GM23248 (cell line): ENCODE measurements around the gene PIK3R5. TPM values are rescaled to one million over a fixed set of nuclear protein-coding genes. Genes with fewer than 3 reads are reported as not detected.

ENCODE experiments used
- DNase-seq: peaks from one replicate; pipeline ENCODE4 v3.0.0-alpha.2; 2015
- H2AFZ ChIP-seq: fragments of 200-600 bp; sonication (generic); 2 replicates; pipeline ENCODE4 v1.6.1; 2016; ENCODE audit warnings: antibody characterized with exemption
- H3F3A ChIP-seq: fragments of 200-600 bp; sonication (generic); 2 replicates; pipeline ENCODE4 v1.6.1; 2016; ENCODE audit warnings: mild to moderate bottlenecking, antibody characterized with exemption, mixed run types; ENCODE audit not compliant: insufficient read depth
- H3K27ac ChIP-seq: fragments of 200-600 bp; sonication (generic); 2 replicates; pipeline ENCODE4 v1.5.1; 2016; ENCODE audit warnings: mild to moderate bottlenecking
- H3K27me3 ChIP-seq: fragments of 200-600 bp; sonication (generic); replicated peaks from 2 replicates; pipeline ENCODE4 v1.6.1; 2016; ENCODE audit warnings: mild to moderate bottlenecking; ENCODE audit not compliant: insufficient read depth
- H3K36me3 ChIP-seq: fragments of 200-600 bp; sonication (generic); 2 replicates; pipeline ENCODE4 v1.6.1; 2016; ENCODE audit warnings: low read depth, mild to moderate bottlenecking
- H3K4me1 ChIP-seq: fragments of 200-600 bp; sonication (generic); 2 replicates; pipeline ENCODE4 v1.6.1; 2016; ENCODE audit warnings: mild to moderate bottlenecking; ENCODE audit not compliant: insufficient read depth
- H3K4me2 ChIP-seq: fragments of 200-600 bp; sonication (generic); one replicate; pipeline ENCODE4 v1.6.1; 2016; ENCODE audit warnings: mild to moderate bottlenecking; ENCODE audit not compliant: unreplicated experiment
- H3K4me3 ChIP-seq: fragments of 200-600 bp; sonication (generic); 2 replicates; pipeline ENCODE4 v1.5.1; 2016; ENCODE audit warnings: mild to moderate bottlenecking
- H3K79me2 ChIP-seq: fragments of 200-600 bp; sonication (generic); 2 replicates; pipeline ENCODE4 v1.6.1; 2016; ENCODE audit warnings: mild to moderate bottlenecking; ENCODE audit not compliant: insufficient read depth
- H3K9ac ChIP-seq: fragments of 200-600 bp; sonication (generic); 2 replicates; pipeline ENCODE4 v1.6.1; 2016; ENCODE audit warnings: mild to moderate bottlenecking
- H3K9me2 ChIP-seq: fragments of 200-600 bp; sonication (generic); 2 replicates; pipeline ENCODE4 v1.6.1; 2016; ENCODE audit warnings: mixed run types, mild to moderate bottlenecking, moderate library complexity; ENCODE audit not compliant: insufficient read depth
- H3K9me3 ChIP-seq: fragments of 200-600 bp; sonication (generic); one replicate; pipeline ENCODE4 v1.6.1; 2017; ENCODE audit warnings: low read depth
- H4K20me1 ChIP-seq: fragments of 200-600 bp; sonication (generic); 2 replicates; pipeline ENCODE4 v1.6.0; 2016; ENCODE audit not compliant: insufficient read depth
- EZH2 ChIP-seq: fragments of 200-600 bp; sonication (generic); IDR thresholded peaks from 2 replicates; pipeline ENCODE4 v1.6.1; 2018; ENCODE audit warnings: antibody characterized with exemption, mild to moderate bottlenecking; ENCODE audit not compliant: insufficient read depth, poor library complexity, severe bottlenecking
- EZH2phosphoT487 ChIP-seq: fragments of 200-600 bp; sonication (generic); IDR thresholded peaks from 2 replicates; pipeline ENCODE4 v1.6.1; 2018; ENCODE audit warnings: antibody characterized with exemption, moderate library complexity, mild to moderate bottlenecking, low read depth; ENCODE audit not compliant: insufficient read depth
- WGBS, 2 experiments: methylation state at CpG; one replicate each; pipeline ENCODE4 v1.1.6; 2015 to 2017; ENCODE audit warnings: low lambda C conversion rate in 2 of 2, low coverage in 1 of 2; ENCODE audit errors: missing lambda C conversion rate in 2 of 2; 5-methylcytosine and 5-hydroxymethylcytosine counted together
- in situ Hi-C: fragments of 300-500 bp; cut with MboI; formaldehyde crosslinking; loops from 2 replicates; pipeline ENCODE4 v1.15.0; 2020
- polyA plus RNA-seq: library from polyadenylated mRNA; unstranded; fragments of >200 nt; fragmentation: Nextera tagmentation; extraction: Ambion mirVana; gene quantifications from 2 replicates; pipeline ENCODE4 v1.2.1, GENCODE V29; 2016
- total RNA-seq: library from RNA; depleted of rRNA; stranded (reverse); fragments of >200 nt; shearing (Covaris generic); gene quantifications from 2 replicates; pipeline ENCODE4 v1.2.3, GENCODE V29; 2014

The PIK3R5 gene
- total and polyA plus RNA-seq, 2 experiments from 2014 or later = 0.11 TPM; not detected in 1

DNA sequence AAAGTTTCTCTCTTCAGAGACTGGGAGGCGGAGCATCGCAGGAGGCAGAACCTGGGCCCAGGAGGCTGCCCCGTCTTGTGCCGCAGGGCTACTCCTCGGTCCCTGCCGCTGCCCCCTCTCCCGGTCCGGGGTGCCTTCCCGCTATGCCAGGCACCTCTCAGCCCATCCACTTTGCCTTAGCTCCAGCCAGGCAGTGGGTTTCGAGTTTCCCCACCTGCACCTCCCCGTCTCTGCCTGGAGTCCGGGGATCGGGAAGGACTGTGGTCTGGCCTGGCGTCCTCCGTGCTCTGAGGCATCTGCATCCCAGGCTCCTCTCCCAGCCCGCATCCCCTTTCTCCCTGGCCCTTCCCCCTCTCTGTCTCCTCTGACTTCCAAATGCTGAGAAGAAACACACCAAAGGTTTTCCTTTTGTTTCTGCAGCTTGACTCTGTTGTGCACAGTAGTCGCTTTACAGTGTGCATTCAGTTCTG is 71.3 kb downstream of the PIK3R5 start:
- Histone ChIP-seq H3K4me2 (no peak overlapping the region), H3K9me2 (no peaks in the 10 kb centered on the region), H3K27me3 (no peaks in the 10 kb centered on the region; the same call in 1 of the 2 replicates), H3K4me3 (no peak overlapping the region), H3F3A (no peaks in the 10 kb centered on the region), H4K20me1 (no peaks in the 10 kb centered on the region), H3K36me3 (no peaks in the 10 kb centered on the region), H2AFZ (peak overlapping the region; percentile 26; the same call in 1 of the 2 replicates), H3K79me2 (no peaks in the 10 kb centered on the region), H3K27ac (no peak overlapping the region), H3K4me1 (no peaks in the 10 kb centered on the region), H3K9me3 (no peaks in the 10 kb centered on the region), H3K9ac (no peak overlapping the region)
- DNase-seq = no peak
- TF ChIP-seq EZH2 = no peak
- TF ChIP-seq EZH2phosphoT487 = no peak
- WGBS, 2 experiments = 65 to 69% methylated on average over 17 of the region's 17 CpGs
- in situ Hi-C loops = no loop called here

DNA sequence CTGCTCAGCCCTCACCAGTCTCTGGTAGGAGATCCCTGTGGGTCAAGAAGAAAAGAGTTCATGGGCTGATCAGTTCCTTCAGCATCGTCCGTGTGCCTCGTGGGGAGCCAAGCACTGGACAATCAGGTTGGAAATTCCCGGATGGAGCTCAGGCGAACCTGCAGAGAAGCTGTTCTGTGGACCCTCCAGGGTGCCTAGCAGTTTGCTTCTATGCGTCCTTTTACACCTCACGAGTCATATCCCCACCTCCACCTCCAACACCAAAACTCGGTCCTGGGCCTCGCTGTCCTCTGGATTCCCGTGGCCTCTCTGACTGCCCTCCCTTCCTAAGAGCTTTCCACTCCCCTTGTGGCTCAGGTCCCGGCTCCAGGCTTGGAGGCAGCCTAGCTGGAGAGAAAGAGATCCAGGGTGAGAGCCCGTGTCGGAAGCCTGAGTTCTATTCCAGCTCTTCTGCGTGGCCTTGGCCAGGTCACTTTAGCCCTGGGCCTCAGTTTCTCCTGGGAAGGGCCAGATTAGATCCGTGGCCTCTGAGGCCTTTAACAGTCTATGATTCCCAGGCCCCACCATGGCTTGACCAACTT is 71.8 kb downstream of the PIK3R5 start:
- H3K4me1 ChIP-seq = no peaks in the 10 kb centered on the region
- H3K27ac ChIP-seq = no peak overlapping the region
- 81 to 83% methylated on average over 15 of the region's 15 CpGs for WGBS, 2 experiments
- no peaks in the 10 kb centered on the region for H4K20me1 ChIP-seq
- in situ Hi-C loops = no loop called here
- no peaks in the 10 kb centered on the region for H3K9me2 ChIP-seq
- no peaks in the 10 kb centered on the region for H3F3A ChIP-seq
- no peaks in the 10 kb centered on the region; the same call in 1 of the 2 replicates for H3K27me3 ChIP-seq
- no peak overlapping the region for H2AFZ ChIP-seq
- DNase-seq = no peak
- H3K9me3 ChIP-seq = no peaks in the 10 kb centered on the region
- no peak overlapping the region for H3K9ac ChIP-seq
- H3K4me2 ChIP-seq = no peak overlapping the region
- no peak for TF ChIP-seq EZH2phosphoT487
- no peak for TF ChIP-seq EZH2
- no peaks in the 10 kb centered on the region for H3K36me3 ChIP-seq
- no peaks in the 10 kb centered on the region for H3K79me2 ChIP-seq
- no peak overlapping the region for H3K4me3 ChIP-seq

DNA sequence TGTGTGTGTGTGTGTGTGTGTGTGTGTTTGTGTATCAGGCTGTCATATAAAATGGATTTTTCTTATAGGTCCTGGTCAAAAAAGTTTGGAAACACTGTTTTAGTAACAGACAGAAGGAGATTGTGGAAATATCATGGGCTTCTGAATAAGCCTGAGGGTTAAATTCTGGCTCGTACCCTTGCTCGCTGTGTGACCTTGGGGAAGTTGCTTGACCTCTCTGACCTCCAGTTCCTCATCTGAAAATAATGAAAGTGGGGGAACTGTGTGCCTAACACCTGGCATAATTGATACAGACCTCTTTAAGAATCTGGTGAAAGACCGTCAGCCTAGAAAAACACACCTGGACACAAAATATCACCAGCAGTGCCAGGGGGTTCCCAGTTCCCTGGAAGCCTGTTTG is 72.4 kb downstream of the PIK3R5 start:
- WGBS, 2 experiments = 94 to 98% methylated on average over 3 of the region's 3 CpGs
- no peak for DNase-seq
- Histone ChIP-seq H3K9me3 (no peaks in the 10 kb centered on the region), H2AFZ (no peak overlapping the region), H3K36me3 (no peaks in the 10 kb centered on the region), H3F3A (no peaks in the 10 kb centered on the region), H3K4me1 (no peaks in the 10 kb centered on the region), H3K9ac (no peak overlapping the region), H3K4me3 (no peak overlapping the region), H3K79me2 (no peaks in the 10 kb centered on the region), H4K20me1 (no peaks in the 10 kb centered on the region), H3K4me2 (no peak overlapping the region), H3K9me2 (no peaks in the 10 kb centered on the region), H3K27me3 (no peaks in the 10 kb centered on the region), H3K27ac (no peak overlapping the region)
- in situ Hi-C loops = no loop called here
- TF ChIP-seq EZH2phosphoT487 (no peak), EZH2 (no peak)

DNA sequence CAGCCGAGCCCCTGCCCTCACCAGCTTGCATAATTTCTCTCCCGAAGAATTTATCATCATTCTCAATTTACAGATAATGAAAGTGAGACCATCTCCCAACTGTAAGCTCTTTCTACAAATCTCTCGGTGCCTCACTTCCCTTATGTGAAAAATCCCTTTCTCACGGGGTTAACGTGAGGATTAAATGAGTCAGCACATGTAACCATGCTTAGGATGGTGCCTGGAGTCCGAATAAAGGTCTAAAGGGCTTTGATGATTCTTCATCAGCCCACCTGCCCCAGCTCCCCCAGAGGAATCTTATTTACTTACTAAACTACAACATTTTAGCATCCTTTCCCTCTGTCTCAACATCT is 73.2 kb downstream of the PIK3R5 start:
- in situ Hi-C loops = no loop called here
- WGBS, 2 experiments = 47 to 48% methylated on average over 6 of the region's 6 CpGs
- no peaks in the 10 kb centered on the region for H3K36me3 ChIP-seq
- no peaks in the 10 kb centered on the region for H3K9me2 ChIP-seq
- no peak overlapping the region for H3K4me3 ChIP-seq
- no peaks in the 10 kb centered on the region for H3F3A ChIP-seq
- DNase-seq = peak; percentile 54
- no peak overlapping the region for H3K27ac ChIP-seq
- no peaks in the 10 kb centered on the region for H3K9me3 ChIP-seq
- 0 out of 2 replicates have a peak overlapping the region, but pooled peaks have one; percentile 35 for H2AFZ ChIP-seq
- TF ChIP-seq EZH2phosphoT487 = no peak
- TF ChIP-seq EZH2 = no peak
- no peaks in the 10 kb centered on the region for H4K20me1 ChIP-seq
- H3K79me2 ChIP-seq = no peaks in the 10 kb centered on the region
- no peaks in the 10 kb centered on the region for H3K4me1 ChIP-seq
- H3K9ac ChIP-seq = no peak overlapping the region
- no peak overlapping the region for H3K4me2 ChIP-seq
- H3K27me3 ChIP-seq = no peaks in the 10 kb centered on the region
